Adipocyte (in vitro differentiated cells): Measurements from ENCODE around the gene GALNT4.

Source experiments
- DNase-seq: peaks from one replicate; pipeline ENCODE4 v3.0.0-alpha.2; 2015; ENCODE audit warnings: low read depth
- H3K27me3 ChIP-seq: replicated peaks from 2 replicates; pipeline ENCODE4 v1.7.0; 2013; ENCODE audit warnings: mild to moderate bottlenecking, low read length, moderate library complexity; ENCODE audit not compliant: control insufficient read depth, insufficient read depth
- H3K36me3 ChIP-seq: 2 replicates; pipeline ENCODE4 v1.7.0; 2013; ENCODE audit warnings: low read length, mild to moderate bottlenecking, moderate library complexity; ENCODE audit not compliant: control insufficient read depth, insufficient read depth, severe bottlenecking
- H3K4me1 ChIP-seq: 2 replicates; pipeline ENCODE4 v1.7.0; 2013; ENCODE audit warnings: mild to moderate bottlenecking, low read length, moderate library complexity; ENCODE audit not compliant: control insufficient read depth, insufficient read depth
- H3K4me3 ChIP-seq: 2 replicates; pipeline ENCODE4 v1.7.0; 2013; ENCODE audit warnings: mild to moderate bottlenecking, low read length, moderate library complexity
- H3K9ac ChIP-seq: 2 replicates; pipeline ENCODE4 v1.7.0; 2013; ENCODE audit warnings: mild to moderate bottlenecking, low read length, moderate library complexity
- H3K9me3 ChIP-seq: 2 replicates; pipeline ENCODE4 v1.7.0; 2013; ENCODE audit warnings: mild to moderate bottlenecking, low read length, moderate library complexity; ENCODE audit not compliant: control insufficient read depth

Gene GALNT4

GRCh38 chr12:89524541-89525304 lies at the start of gene GALNT4:
GALNT4 (minus strand) TSS chr12:89524796; CDS start chr12:89524549, 247 bp downstream.
- H3K36me3 ChIP-seq = no peaks in the 10 kb centered on the region
- DNase-seq = peak; percentile 97
- H3K27me3 ChIP-seq = no peaks in the 10 kb centered on the region
- H3K4me1 ChIP-seq = peaks cover 32% of the 10 kb centered on the region
- no peaks in the 10 kb centered on the region for H3K9me3 ChIP-seq
- H3K4me3 ChIP-seq = peak within 1 kb of the TSS; percentile 99
- peak within 1 kb of the TSS; percentile 96 for H3K9ac ChIP-seq

- peak; percentile 27 for DNase-seq
- H3K4me3 ChIP-seq = no peak overlapping the region
Measured at GRCh38 chr12:89573051-89573810, 48.6 kb upstream of the GALNT4 start.

GRCh38 chr12:89571491-89572195 lies 47.0 kb upstream of the GALNT4 start:
- Histone ChIP-seq H3K9me3 (no peaks in the 10 kb centered on the region), H3K27me3 (no peaks in the 10 kb centered on the region), H3K36me3 (no peaks in the 10 kb centered on the region), H3K4me1 (peaks cover 35% of the 10 kb centered on the region), H3K4me3 (peak overlapping the region; percentile 42), H3K9ac (no peak overlapping the region)
- peak; percentile 79 for DNase-seq

More at GRCh38 chr12:89573051-89573810, 48.6 kb upstream of the GALNT4 start:
- H3K27me3 ChIP-seq = no peaks in the 10 kb centered on the region
- no peaks in the 10 kb centered on the region for H3K9me3 ChIP-seq
- no peak overlapping the region for H3K9ac ChIP-seq
- no peaks in the 10 kb centered on the region for H3K36me3 ChIP-seq
- peaks cover 29% of the 10 kb centered on the region for H3K4me1 ChIP-seq

GRCh38 chr12:89568484-89568883 lies 43.9 kb upstream of the GALNT4 start:
- DNase-seq = no peak
- no peaks in the 10 kb centered on the region for H3K36me3 ChIP-seq

GRCh38 chr12:89567691-89568239 lies 43.2 kb upstream of the GALNT4 start:
- H3K9me3 ChIP-seq = no peaks in the 10 kb centered on the region
- H3K27me3 ChIP-seq = no peaks in the 10 kb centered on the region
- H3K36me3 ChIP-seq = no peaks in the 10 kb centered on the region
- no peak for DNase-seq
- H3K4me3 ChIP-seq = no peak overlapping the region
- H3K4me1 ChIP-seq = peaks cover 21% of the 10 kb centered on the region
- no peak overlapping the region for H3K9ac ChIP-seq

More at GRCh38 chr12:89568484-89568883, 43.9 kb upstream of the GALNT4 start:
- Histone ChIP-seq H3K4me1 (peaks cover 21% of the 10 kb centered on the region), H3K4me3 (no peak overlapping the region), H3K27me3 (no peaks in the 10 kb centered on the region), H3K9me3 (no peaks in the 10 kb centered on the region), H3K9ac (no peak overlapping the region)

GRCh38 chr12:89566615-89567014 lies 42.0 kb upstream of the GALNT4 start:
- peak; percentile 40 for DNase-seq
- H3K4me1 ChIP-seq = peaks cover 10% of the 10 kb centered on the region
- H3K9ac ChIP-seq = no peak overlapping the region
- no peak overlapping the region for H3K4me3 ChIP-seq
- no peaks in the 10 kb centered on the region for H3K9me3 ChIP-seq
- no peaks in the 10 kb centered on the region for H3K36me3 ChIP-seq
- H3K27me3 ChIP-seq = no peaks in the 10 kb centered on the region

- H3K4me3 ChIP-seq = no peak overlapping the region
- H3K27me3 ChIP-seq = no peaks in the 10 kb centered on the region
- no peak for DNase-seq
- no peaks in the 10 kb centered on the region for H3K36me3 ChIP-seq
- H3K9me3 ChIP-seq = no peaks in the 10 kb centered on the region
- H3K4me1 ChIP-seq = peaks cover 6% of the 10 kb centered on the region
- H3K9ac ChIP-seq = no peak overlapping the region
Measured at GRCh38 chr12:89565002-89565401, 40.4 kb upstream of the GALNT4 start.

- Histone ChIP-seq H3K9ac (no peak overlapping the region), H3K27me3 (no peaks in the 10 kb centered on the region), H3K36me3 (no peaks in the 10 kb centered on the region), H3K4me3 (no peak overlapping the region), H3K4me1 (no peaks in the 10 kb centered on the region), H3K9me3 (no peaks in the 10 kb centered on the region)
- DNase-seq = no peak
Measured at GRCh38 chr12:89559753-89560152, 35.2 kb upstream of the GALNT4 start.

GRCh38 chr12:89556976-89557375 lies 32.4 kb upstream of the GALNT4 start:
- H3K9ac ChIP-seq = no peak overlapping the region
- H3K36me3 ChIP-seq = no peaks in the 10 kb centered on the region
- H3K27me3 ChIP-seq = no peaks in the 10 kb centered on the region
- H3K4me1 ChIP-seq = no peaks in the 10 kb centered on the region
- DNase-seq = no peak
- H3K9me3 ChIP-seq = no peaks in the 10 kb centered on the region
- H3K4me3 ChIP-seq = no peak overlapping the region

GRCh38 chr12:89552376-89552775 lies 27.8 kb upstream of the GALNT4 start:
- no peaks in the 10 kb centered on the region for H3K27me3 ChIP-seq
- H3K36me3 ChIP-seq = no peaks in the 10 kb centered on the region
- H3K4me1 ChIP-seq = no peaks in the 10 kb centered on the region
- peak; percentile 14 for DNase-seq
- H3K9me3 ChIP-seq = no peaks in the 10 kb centered on the region
- H3K4me3 ChIP-seq = no peak overlapping the region
- H3K9ac ChIP-seq = no peak overlapping the region

- Histone ChIP-seq H3K4me1 (no peaks in the 10 kb centered on the region), H3K4me3 (no peak overlapping the region), H3K27me3 (no peaks in the 10 kb centered on the region), H3K36me3 (no peaks in the 10 kb centered on the region), H3K9me3 (no peaks in the 10 kb centered on the region), H3K9ac (no peak overlapping the region)
- no peak for DNase-seq
Measured at GRCh38 chr12:89551747-89552146, 27.2 kb upstream of the GALNT4 start.
